ENCODE results near the gene CSNK1D.

The CSNK1D gene

DNA sequence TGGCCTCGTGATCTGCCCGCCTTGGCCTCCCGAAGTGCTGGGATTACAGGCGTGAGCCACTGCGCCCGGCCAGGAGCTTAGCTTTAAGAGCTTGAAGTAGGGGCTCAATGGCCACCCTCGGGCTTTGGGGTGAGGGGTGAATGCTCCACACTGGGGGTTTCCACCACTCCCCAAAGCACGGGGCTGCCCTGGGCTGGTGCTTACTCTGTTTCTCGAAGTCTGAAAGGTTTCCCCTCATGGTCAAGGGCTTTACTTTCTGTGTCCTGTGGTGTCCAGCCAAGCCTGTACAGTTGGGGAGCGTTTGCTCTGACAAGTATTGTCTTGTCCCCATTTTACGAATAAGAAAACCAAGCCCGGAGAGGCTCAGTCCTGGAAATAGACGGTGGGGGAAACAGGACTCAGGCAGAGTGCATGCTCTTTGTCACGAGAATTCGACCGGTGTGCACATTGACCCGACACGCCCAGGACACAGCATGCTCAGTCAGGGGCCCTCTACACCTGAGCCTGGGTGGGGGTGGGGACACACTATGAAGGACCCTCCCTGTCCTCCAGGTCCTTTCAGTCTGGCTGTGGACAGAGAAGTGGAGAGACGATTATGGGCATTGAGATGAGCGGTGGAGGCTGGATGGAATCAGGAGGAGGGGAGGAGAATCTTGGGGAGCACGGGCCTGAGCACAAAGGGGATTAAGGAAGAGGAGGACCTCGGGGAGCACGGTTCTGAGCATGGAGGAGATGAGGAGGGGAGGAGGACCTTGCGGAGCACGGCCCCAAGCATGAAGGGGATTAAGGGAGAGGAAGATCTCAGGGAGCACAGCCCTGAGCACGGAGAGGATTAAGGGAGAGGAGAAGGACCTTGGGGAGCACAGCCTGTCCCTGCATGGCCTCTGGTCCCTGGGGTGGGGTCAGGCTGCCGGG is 36.4 kb upstream of the CSNK1D start:
- DNase-seq = no peak

DNA sequence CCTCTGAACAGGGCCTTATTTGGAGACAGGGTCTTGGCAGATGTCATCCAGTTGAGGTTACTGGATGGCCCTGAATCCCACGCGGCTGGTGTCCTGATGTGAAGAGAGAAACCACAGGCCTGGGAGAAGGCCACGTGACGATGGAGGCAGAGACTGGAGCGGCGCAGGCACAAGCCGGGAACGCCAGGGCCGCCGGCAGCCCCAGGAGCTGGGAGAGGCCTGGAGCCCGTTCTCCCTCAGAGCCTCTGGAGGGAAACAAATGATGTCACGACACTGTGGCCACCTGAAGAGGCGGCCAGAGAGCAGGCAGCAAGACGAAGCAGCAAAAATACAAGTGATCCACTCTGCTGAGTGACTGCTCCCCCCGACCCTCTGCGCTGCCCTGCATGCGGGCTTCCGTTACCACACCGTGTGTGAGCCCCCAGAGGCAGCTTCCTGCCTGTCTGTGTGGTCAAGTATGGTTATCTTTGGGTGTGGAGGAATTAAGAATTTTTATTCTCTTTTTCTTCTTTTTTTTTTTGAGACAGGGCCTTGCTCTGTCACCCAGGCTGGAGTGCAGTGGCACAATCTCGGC is 32.3 kb upstream of the CSNK1D start:
- DNase-seq = no peak

DNA sequence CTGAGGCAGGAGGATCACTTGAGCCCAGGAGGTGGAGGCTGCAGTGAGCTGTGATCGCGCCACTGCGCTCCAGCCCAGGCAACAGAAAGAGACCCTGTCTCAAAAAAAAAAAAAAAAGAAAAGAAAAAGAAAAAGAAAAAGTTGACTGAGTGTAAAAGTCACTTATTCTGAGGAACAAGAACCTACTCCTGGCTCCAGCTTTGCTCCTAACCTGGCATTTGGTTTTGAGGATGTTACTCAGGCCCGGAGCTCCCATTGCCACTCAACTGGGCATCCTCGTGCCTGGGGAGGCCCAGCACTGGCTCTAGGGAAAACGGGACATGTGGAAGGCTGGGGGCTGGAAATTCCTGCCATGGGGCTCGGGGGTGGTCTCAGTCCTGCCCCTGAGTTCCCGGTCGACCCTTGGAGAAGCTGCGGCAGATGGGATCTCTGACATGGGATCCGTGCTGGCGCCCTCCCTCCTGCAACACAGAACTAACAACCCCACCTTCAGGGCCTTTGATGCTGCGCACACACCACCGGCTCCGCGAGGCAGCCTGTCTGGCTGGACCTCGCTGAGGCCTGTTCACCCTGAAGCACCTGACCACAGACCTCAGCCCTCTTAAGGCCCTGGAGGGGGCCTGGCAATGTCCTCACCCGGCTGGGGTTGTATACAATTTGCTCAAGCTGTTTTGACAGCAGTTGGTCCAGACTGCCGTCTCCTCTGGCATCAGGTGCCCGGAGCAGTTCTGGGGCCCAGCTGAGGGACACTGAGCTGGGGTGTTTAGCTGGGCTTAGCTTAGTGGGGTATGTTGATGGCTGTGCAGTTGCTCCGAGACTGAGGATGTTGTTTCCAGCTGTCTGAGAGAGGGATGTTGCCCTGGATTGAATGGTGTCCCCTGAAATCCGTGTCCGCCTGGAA is 31.6 kb upstream of the CSNK1D start:
- no peak for DNase-seq

DNA sequence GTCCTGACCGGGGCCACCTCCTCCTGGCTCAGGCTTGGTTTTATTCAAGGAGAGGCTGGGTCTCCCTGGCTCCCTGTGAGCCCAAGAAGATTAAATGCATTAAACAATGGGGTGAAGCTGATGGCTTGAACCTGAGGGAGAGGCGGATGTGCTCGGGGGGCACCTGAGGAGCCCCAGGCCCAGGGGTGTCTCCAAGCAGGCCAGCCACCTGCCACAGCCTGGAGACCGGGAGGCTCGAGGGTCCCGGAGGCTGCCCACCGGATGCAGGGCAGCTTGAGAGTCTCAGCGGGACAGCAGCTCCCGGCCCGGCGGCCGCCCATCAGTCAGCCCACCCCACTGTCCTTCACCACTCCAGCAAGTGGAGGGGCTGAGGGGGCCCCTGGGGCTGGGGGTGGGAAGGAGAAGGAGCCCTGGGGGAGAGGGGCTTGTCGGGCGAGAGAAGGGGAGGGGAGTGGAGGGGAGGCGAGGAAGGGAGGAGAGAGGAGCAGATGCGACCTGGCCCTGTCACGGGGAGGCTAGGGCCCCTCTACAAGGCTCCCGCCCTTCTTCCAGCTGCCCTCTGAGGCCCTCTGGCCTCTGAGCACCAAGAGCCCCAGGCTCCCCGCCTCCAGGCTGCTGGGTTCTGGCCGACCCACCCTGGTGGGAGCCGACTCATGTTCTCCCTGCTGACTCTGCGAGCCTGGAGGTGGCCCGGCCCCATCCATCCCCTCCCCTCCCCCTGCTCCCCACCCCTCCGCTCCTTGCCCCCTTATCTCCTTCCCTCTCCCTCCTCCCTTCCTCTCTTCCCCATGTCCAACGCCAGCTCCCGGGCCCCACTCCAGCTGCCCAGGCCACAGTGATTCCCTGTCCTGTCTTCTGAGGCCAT is 30.7 kb upstream of the CSNK1D start:
- no peak for DNase-seq

DNA sequence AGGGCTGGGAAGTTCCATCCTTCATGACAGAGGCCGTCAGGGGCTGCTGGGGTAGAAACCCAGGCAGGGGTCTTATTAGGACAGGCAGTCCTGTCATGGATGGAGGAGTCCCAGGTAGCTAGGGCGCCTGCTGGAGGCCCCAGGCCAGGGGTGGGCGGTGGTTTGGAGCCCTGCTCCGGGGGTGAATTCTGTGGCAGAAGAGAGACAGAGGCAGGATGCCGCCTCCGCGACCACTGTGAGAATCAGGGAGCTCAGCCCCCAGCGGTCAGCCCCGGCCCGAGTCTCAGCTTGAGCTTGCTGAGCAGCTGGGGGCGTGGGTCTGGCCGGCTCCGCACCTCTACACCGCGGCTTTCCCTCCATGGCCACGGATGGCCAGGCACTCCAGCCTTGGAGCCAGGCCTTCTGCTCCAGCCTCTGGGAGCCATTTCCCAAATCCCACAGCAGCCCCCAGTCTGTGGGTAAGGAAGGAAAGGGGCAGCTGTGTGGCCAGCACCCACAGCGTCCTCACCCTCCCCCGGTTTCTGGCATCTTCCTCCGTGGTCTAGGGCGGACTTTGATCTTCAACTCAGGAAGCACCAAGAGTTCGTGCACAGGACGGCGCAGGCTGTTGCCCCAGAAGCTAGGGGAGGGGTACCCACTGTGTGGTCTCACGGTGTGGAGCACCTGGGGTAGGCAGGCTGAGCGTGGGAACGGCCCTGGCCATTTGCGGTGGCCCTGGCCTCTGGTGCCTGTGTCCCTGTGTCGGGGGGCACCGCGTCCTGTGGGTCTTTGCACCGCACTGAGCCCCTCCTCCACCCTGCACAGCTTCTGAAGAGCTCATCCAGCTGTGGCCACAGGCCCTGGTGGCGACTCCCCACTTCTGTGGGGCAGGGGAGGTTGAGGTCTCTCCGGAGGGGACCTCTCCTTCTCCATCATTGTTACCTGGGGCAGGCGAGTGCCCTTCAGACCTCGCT is 29.8 kb upstream of the CSNK1D start:
- no peak for DNase-seq

DNA sequence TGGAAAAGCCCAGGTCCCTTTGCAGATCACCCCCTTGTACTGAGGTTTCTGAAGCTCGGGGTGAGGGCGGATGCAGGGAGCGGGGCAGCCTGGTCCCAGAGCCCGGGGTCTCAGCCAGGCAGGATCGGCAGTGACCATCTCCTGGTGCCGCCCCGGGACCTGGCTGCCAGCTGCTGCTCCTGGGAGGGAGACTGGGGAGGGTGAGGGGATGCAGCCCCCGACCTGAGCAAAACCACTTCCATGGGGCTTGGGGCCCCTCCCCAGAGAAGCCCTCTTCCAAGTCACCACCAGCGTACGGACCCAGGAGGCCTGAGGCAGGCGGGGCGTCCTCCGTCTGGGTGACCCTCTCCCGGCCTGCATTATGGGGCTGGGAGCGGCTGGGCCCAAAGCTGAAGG is 29.1 kb upstream of the CSNK1D start:
- no peak for DNase-seq

DNA sequence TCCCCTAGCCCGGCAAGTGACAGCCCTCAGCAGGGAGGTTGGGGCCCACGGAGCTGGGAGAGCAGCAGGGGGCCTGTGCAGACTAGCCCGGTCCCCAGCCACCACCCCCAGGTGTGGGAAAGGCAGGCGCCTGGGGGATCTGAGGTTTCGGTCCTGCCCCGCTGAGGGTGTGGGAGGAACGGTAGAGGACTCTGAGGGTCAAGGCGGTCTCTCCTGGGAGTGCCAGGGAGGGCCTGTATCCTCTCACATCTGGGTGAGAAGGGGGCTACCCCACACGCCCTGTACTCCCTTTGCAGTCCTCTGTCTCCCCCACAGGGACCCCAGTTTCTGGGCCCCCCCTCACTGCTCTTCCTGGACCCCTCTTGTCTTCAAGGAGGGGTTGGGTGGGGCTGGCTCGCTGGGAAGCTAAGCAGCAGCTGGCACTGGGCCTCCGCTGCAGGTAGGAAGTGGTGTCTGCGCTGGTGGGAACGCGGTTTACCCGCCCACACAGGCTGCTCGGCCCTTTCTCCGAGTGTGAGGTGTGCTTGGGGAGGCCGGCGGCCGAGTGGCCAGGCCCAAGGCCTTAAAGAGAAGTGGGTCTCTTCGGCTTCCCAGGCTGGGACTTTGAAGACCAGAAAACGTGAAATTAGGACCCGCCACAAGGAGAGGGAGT is 28.5 kb upstream of the CSNK1D start:
- DNase-seq = no peak

DNA sequence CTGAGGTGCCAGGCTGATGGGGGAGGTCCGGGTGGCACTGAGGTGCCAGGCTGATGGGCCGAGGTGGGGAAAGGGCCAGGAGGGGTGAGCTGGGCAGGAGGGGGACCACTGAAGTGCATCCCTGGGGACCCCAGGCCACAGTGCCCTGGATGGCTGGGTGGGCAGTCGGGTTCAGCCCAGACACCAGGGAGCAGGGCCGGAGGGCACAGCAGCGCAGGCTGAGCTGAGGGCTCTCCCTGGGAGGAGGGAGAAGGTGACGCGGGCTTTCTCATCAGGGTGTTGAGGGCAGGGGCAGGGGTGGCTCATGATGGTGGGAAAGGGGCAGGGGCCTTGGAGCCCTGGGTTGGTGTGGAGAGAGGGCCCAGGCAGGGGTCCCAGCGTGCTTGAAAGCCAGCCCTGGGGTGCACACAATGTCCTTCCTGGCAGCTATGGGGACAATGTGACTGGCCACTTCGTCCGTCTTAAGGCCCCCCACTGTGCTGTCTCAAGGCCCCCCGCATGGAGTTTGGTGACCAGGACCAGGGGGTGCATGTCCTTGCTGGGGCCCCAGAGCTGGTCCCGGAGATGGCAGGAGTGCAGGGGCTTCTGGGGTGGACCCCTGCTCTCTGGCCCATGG is 27.9 kb upstream of the CSNK1D start:
- DNase-seq = no peak

DNA sequence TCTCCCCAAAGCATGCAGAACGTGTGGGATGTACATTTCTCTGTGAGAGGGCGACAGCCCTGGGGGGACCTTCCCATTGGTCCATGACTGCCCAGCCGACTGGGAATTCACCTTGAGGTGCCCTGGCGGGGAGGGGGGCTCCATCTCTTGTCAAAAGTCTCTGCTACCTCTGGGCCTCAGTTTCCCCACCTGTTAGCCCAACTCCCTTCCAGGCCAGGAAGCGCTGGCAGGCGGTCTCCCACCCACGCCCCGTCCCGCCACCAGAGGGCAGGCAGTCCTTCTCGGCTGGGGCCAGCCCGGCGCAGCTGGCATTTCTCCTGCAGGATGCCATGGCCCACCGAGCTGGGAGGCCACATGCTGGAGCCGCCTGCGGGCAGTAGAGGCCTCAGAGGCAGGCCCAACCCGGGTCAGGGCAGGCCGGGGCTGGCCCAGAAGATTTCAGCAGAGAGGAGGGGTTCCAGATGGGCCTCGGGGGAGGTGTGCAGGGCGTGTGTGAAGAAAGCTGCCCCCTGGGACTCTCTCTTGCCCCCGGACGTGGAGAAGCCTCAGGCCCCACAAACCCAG is 27.3 kb upstream of the CSNK1D start:
- peak; percentile 66 to 88 for DNase-seq

DNA sequence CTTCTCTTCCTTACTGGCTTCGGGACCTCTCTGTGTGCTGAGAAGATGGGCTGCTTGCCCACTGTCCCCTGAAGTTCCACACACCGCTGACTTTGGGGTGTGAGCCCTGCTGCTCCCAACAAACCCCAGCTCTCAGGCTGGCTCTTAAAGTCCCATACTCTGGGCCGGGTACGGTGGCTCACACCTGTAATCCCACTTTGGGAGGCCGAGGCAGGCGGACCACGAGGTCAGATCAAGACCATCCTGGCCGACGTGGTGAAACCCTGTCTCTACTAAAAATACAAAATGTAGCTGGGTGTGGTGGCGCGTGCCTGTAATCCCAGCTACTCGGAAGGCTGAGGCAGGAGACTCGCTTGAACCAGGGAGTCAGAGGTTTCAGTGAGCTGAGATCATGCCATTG is 26.7 kb upstream of the CSNK1D start:
- DNase-seq = no peak

DNA sequence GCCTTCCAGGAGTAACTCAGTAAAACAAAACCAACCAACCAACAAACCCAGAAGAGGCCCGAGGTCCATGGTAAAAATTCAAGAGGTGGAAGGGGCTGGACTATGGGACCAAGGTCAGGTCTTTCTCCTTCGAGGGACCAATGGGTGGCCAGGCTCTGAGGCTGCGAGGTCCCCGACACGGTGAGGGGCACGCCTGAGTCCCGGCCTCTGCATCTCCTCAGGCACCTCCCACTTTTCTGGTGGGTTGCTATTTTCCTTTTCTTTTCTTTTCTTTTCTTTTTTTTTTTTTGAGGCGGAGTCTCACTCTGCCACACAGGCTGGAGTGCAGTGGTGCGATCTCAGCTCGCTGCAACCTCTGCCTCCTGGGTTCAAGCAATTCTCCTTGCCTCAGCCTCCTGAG is 26.0 kb upstream of the CSNK1D start:
- no peak for DNase-seq

DNA sequence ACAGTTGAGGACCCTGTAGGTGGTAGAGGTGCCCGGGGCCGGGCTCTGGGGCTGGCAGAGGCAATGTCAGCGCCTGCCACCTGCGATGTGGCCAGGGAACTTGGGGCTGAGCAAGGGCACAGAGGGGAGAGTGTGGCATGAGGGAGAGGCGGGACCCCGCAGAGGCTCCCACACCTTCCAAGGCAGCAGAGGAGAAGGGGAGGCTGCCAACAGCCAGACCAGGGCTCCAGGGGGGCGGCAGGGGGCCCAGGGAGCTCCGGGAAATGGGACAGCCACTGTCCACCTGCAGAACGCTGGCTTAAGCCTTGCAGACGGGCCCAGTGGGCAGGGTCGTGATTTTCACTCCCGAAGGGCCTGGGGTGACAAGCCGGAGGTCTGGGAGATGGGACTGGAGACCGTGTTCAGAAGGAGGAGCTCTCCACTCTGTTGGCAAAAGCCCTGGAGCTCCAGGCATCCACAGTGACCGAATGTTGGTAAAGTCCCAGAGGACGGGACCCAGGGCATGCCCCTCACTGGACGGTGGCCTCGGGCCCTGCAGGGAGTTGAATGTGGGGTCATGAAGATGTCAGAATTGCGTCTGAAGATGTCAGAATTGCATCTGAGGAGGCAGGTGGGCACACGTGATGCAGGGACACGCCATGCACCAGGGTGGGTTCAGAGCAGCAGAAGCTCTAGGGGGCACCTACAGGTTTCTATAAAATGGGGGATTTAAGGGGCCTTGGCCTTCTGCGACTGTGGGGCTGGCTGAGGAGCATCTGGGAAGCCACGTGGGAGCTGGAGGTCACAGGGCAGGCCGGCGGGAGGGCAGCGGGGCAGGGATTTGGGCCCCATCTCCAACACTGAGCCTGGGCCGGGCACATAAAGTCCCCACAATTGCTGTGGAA is 25.3 kb upstream of the CSNK1D start:
- DNase-seq = no peak

DNA sequence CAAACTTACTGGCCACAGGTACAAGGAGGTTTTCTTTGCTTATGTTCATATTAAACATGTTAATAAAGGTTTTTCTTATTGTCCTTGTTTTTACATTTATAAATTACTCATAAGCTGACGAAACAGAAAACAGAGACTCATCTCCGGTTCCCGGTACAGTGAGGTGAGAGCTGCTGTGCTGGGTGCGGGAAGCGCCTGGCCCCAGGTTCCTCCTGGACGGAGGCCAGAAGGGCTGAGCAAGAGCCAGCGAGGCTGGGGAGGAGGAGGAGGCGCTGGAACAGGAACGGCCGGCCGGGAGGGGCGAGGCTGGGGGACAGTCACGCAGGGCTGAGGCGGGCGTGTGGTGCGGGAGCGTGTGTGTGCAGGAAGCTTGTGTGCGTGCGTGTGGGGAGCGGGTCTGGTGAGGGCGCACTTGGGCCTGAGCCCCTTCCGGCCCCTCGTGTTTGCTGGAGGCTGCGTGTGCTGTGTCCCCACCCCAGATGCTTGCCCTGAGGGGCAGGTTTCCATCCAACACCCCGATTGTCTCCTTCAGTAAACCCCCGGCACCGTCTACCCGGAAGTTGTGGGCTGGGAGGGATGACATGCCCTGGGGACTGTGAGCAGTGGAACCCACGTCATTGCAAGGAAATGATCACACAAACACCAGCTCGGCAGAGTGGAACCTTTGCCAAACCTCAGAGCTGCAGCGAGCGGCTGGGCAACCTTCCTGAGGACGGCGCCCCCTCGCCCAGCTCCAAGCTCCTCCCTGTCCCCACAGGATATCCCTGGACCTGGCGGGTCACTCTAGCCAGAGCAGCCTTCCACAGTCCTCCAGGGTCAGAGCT is 24.4 kb upstream of the CSNK1D start:
- DNase-seq = peak; percentile 78 to 89

DNA sequence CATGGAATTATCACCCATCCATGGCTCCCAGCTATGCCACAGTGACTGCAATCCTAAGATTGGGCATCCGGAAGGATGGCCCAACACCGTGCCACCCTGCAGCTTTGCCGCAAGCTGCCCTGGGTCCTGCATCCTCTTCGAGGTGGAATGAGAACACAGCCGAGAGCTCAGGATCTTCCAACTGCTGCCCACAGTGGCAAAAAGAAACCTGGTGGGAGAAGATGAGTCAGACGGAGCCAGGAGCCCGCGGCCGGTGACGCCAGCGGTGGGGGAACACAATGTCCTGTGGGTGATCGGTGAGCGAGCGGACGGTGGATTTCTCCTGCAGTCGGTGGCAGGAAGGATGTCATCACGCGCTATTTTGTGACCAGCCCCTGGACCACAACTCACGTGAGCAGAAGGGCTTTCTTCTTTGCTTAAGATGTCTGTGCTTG is 23.8 kb upstream of the CSNK1D start:
- DNase-seq = peak; percentile 49 to 73

DNA sequence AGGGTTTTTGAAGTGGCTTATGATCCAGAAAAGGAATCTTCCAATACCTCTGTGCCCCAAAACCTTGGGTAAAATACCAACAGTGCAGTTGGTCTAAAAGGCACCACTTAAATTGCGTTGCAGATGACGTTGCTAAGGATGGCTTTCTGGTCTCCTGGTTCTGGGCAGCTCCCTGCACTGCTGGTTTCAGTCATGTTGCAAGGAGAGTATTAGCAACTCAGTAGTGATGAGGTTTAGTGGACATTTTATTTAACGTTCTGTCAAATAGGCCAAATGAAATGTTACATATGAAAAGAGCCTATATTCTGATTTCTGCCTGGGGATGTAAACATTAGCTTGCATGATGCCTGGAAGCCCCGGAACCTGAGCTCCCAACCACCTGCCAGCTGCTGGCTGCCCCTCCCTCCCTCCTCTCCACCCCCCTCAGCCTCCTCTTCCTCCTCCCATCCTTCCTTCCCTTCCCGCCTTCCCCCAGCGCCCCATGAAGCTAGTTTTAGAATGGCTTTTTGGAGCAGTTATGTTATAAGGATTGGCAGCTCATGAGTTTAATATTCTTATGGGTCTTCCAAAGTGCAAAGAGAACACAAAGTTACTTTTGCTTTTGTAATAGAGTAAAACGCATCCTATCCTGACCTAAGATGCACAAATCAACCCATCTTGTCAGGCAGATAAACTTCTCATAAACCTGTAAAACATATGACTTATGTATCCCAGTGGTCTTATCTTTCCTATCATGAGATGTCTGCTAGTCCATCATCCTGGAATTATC is 23.2 kb upstream of the CSNK1D start:
- peak in 1 of 2 experiments; percentile 46 for DNase-seq

DNA sequence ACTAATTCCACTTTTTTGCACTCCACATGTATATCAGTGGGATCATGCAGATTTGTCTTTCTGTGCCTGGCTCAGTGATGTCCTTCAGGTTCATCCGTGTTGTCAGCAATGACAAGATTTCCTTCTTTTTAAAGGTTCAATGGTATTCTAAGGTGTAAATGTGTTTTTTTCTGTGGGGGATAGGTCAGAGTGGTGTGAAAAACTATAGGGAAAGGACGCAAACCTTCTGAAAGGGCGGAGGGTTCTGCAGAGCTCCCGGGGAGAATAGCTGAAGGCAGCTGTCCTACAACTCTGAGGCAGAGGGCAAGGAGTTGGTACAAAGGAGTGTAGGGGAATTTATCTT is 21.9 kb upstream of the CSNK1D start:
- no peak for DNase-seq

Data from SHP77 (cell line).